Measurements from ENCODE around the gene GULP1. TPM values are rescaled to one million over a fixed set of nuclear protein-coding genes. Genes with fewer than 3 reads are reported as not detected.
"Not testable (repeated sequence)": the region's sequence is repeated elsewhere in the genome, so short reads cannot be mapped to it uniquely, and the experiment has no call there.

GULP1 gene
- polyA plus RNA-seq, 5 donors = 63.9 to 113 (median 95.5) TPM

- DNase-seq = no peak
Observed at GRCh38 chr2:188415754-188416083, 124.0 kb downstream of the GULP1 start.

DNA sequence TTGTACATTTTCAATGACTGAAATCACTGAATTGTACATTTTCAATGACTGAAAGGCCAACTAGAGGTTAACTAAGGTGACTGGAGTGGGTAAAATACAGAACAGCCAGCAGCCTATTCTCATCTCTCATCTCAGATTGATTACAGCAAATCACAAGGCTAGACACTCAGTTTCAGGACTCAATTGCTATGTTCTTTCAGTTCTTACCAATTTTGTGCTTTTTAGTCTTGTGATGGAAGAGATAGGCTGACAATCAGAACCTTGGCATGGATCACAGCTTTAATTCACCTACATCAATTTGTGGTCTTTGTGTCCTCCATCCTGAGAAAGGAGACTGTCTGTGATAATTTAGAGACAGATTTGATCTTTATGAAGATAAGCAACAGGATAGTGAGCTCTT, 124.7 kb downstream of the GULP1 start:
- DNase-seq = no peak

DNA sequence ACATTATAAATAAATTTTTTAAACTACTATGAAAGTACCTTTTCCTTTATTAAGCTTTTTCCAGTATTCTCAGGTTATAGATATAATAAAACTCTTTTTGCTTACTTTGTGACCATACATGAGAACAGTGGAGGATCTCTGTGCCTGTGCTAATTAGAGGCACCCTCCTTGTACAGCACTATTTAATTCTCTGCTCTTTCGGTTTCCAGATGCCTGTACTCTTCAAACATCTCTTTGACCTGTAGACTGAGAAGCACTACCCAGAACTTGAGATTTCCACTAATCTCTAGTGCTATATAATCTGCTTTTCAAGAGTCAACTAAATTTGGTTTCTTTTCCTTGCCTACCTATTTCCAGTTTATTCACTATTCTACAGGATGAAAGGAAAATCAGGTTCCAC, 131.1 kb downstream of the GULP1 start:
- no peak for DNase-seq

DNA sequence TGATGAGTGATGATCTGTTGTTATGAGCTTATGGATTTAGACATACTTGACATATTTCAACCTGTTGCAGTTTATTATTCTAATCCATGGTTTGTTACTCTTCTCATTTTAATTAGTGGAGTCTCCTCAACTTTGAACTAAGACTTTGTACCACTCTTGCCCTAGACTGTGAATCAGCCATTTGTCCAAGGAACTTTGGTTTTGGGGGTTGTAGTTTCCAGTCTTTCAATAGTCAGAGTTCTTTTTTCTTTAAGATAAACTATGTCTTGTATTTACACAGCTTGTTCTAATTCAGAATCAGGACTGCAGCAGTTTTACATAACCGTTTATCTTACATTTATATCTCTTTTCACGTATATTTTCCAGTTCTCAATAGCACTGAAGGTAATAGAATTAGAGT, 133.6 kb downstream of the GULP1 start:
- no peak for DNase-seq

DNA sequence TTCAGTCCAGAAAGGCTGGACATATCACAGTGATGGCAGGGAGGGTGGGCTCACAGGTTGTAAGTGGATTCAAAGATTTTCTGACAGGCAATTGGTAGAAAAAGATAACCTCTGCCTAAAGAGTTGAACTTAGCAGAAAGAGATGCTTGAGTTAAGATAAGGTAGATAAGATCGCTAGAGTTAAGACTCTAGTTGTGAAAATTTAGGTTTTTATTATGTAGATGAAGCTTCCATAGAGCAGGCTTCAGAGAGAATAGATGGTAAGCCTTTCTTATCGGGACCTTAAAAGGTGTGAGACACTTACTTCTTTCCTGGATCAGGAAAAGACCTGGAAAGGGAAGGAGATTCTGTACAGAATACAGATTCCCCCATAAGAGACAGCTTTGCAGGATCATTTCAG, 134.4 kb downstream of the GULP1 start:
- DNase-seq = no peak

GRCh38 chr2:188430705-188431104, 139.0 kb downstream of the GULP1 start:
- DNase-seq = no peak

- DNase-seq = no peak
Observed at GRCh38 chr2:188434018-188434417, 142.3 kb downstream of the GULP1 start.

GRCh38 chr2:188435115-188435514, 143.4 kb downstream of the GULP1 start:
- no peak for DNase-seq

DNA sequence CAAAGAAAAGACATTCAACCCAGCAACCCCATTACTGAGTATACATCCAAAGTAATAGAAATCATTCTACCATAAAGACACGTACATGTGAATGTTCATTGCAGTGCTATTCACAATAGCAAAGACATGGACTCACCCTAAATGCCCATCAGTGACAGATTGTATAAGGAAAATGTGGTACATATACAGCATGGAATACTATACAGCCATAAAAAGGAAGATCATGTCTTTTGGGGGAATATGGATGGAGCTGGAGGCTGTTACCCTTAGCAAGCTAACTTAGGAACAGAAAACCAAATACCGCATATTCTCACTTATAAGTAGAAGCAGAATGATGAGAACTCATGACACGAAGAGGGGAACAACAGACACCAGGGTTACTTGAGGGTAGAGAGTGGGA, 145.9 kb downstream of the GULP1 start:
- no peak for DNase-seq

DNA sequence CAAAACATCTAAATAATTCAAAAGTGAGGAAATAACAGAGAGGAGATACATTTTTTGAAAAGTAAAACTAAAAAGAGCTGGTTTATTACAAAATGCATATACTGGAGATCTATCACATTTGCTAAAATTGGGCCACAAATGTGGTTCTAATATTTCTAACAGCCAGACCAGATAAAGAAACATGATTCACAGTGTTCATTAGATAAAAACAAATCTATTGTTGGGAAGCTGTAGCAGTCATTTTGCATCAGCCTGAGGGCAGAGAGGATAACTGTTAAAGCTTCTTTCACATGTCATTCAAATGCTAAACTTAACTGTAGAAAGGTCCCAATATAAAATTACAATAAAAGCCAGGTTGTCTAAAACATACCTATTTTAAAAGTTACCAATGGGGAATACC, 148.3 kb downstream of the GULP1 start:
- DNase-seq = no peak

DNA sequence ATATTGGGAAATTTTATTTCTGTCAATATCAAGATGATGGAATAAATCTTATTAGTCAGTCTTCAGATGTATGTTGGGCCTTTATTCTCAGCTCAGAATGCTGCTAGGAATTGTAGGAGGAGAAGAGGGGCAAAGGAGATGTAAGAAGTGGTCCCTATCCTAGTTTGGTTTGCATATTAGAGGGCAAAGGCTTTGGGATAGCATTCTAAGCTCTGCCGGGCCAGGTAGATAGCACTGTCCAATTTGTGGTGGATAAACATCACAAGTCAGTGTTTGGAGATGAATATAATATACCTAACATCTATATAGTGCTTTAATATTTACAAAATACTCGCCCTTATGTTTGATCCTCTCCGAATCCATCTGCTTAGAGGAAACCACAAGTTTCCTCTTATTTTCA, 149.2 kb downstream of the GULP1 start:
- DNase-seq = no peak

DNA sequence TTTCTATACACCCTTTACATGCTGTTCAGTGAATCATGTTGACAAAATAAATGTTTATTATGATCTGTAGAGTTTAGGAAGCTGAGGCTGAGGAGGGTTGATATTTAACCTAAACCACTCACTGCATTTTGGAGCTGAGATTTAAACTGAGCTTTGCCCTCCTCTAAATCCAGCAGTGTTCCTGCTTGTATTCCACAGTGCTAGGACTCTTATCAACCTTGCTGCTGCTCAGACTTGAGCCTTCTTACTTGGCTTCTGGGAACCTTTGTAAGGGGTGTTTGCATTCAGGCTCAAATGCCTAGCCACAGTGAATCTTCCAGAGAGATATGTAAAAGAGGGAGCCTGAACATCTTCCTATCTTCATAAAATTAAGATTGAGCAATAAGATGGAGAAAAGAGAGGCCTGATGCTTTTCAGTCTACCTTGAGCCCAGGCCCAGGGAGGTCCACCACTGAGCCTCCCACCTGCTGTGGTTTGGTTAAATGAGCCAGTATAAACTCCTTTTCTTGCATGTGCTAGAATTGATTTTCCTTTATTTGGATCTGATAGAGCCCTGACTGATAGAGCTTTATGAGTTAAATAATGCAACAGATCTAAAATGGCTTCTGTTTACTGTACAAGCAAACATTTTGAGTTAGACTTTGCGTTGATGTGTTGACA, 149.7 kb downstream of the GULP1 start:
- DNase-seq = no peak

- no peak for DNase-seq
Observed at GRCh38 chr2:188443207-188443606, 151.5 kb downstream of the GULP1 start.

DNA sequence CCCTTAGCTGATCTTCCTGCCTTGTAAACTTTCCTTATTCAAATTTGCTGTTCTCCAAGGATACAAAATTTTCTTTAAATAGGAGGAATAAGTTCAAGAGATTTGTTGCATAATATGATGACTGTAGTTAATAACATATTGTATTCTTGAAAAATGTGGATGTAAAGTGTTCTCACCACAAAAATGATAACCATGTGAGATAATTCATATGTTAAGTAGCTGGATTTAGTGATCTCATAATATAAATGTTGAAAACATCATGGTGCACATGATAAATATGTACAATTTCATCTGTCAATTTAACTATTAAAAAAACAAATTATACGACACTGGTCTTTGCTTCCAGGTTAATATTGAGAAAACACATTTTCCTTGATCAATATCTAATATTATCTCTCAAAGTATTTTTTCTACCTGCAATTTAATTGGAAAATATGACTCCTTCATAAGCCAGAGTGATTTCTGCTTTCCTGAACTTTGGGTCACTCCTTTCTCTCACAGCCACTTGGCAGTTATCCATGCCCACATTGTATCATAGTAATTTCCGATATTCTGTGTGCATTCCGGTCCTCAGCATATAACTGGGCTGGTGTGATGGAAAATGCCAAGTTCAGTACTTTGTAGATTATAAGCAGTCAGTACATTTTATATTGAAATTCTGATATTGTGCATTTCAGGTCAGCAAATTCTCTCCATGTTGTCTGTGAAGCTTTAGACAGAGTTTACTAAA, 152.6 kb downstream of the GULP1 start:
- no peak for DNase-seq

- DNase-seq = no peak
Observed at GRCh38 chr2:188449561-188449960, 157.9 kb downstream of the GULP1 start.

GRCh38 chr2:188449971-188450370, 158.3 kb downstream of the GULP1 start:
- no peak for DNase-seq

DNA sequence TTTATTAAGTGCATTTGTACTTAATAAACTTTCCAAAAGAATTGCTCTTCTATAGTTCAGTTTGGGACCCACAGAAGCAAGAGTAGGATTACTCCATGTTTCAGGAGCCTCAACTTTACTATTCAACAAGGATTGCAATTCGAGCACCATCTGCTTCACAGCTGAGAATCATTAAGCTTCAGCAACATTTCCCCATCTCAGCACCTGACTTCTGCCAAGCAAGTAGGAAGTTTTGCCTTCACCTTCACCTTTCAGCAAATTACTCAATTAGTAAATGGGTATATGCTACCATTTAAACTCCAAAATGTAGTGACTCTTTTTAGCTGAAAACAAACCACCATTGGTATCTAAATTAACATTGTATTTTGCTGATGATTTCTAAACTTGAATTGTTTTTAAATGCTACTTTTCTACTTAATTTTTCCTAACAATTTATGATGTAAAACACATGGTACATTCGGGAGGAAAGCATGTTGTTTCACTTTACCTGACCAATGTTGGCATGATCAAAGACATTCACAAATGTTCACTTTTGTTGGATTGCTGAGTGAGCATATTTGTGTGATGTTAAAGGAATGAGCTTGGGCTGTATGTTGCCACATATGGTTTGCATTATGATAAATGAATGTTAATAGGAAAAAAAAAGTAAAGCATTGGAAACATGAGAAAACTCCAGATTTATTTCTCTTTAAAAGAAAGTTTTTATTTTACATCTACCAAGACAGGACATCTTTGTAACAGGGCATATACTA, 159.2 kb downstream of the GULP1 start:
- no peak for DNase-seq

DNA sequence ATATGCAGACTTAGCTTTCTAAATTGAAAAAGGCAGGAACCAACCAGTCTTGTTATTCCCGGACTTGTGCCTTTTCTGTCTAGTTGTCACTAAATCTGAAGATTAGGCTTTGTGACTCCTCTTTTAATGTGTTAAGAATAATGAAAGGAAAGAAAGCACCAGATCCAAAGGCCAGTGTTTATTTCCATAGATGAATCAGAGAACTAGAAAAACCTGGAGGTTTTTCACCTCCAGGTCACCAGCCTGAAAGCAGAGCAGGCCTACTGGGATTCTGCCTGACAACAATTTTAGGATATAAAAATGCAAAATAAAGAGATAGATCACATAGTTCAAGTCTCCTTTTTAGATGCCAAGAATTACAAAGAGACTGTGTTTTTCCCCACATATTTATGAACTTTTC, 160.4 kb downstream of the GULP1 start:
- DNase-seq = no peak

GRCh38 chr2:188456114-188456909, 164.6 kb downstream of the GULP1 start:
- no peak for DNase-seq

DNA sequence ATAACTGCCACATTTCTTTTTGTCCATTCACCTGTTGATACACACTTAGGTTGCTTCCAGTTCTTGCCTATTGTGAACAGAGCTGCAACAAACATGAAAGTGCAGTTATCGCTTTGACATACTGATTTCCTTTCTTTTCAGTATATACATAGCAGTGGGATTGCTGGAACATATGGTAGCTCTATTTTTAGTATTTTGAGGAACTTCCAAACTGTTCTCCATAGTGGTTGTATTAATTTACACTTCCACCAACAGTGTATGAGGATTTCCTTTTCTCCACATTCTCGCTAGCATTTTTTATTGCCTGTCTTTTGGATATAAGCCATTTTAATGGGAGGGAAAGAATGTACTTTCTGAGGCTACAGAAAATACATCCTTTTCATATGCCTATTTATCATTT, 167.4 kb downstream of the GULP1 start:
- no peak for DNase-seq

DNA sequence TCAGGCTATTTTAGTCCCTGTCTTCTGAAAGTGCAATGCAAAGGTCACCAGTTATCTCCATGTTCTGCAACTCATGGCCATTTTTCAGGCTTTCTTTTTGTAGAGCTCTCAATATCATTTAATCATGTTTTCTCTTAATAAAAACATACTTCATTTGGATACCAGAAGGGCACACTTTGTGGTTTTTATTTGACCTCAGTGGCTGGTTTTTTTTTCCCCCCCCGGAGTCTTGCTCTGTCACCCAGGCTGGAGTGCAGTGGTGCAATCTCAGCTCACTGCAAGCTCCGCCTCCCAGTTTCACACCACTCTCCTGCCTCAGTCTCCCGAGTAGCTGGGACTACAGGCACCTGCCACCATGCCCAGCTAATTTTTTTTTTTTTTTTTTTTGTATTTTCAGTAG, 174.4 kb downstream of the GULP1 start:
- not testable (repeated sequence) for DNase-seq

GRCh38 chr2:188466761-188467160, 175.1 kb downstream of the GULP1 start:
- no peak for DNase-seq

All from right lung (tissue), 5 donors.